Stimulated activated CD8-positive, alpha-beta memory T cell treated with anti-CD3 and anti-CD28 coated beads, Interleukin-7, amount 100 ng/mL, for 4 hours (primary cell): ENCODE measurements around the gene RHBDF2.

ENCODE experiments used
- DNase-seq, 2 donors: peaks; one replicate each; pipeline ENCODE4 v3.0.0-alpha.2; 2020; ENCODE audit warnings: low read depth in 2 of 2

The RHBDF2 gene

GRCh38 chr17:76479515-76480060, 21.6 kb downstream of the RHBDF2 start:
- DNase-seq = no peak

GRCh38 chr17:76478730-76479514, 22.3 kb downstream of the RHBDF2 start:
- DNase-seq = no peak

DNA sequence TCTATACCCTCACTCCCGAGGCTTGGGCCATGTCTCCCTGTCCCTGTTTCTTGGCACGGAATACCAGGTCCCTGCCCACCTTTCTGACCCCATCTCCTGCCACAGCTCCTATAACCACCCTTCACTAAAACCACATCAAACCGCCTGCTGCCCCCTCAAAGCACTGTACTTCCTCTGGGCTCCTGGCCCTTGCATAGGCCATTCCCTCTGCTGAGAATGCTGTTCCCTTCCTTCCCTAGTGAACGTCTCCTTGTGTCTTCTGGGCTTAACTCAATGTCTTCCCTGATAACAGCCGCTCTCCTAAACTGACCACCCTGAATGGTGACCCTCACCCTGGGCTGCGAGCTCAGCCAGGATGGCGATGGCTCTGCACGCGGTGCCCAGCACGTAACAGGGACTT, 23.1 kb downstream of the RHBDF2 start:
- DNase-seq = no peak

GRCh38 chr17:76477576-76477975, 23.6 kb downstream of the RHBDF2 start:
- DNase-seq = no peak

GRCh38 chr17:76476736-76477135, 24.5 kb downstream of the RHBDF2 start:
- no peak for DNase-seq

DNA sequence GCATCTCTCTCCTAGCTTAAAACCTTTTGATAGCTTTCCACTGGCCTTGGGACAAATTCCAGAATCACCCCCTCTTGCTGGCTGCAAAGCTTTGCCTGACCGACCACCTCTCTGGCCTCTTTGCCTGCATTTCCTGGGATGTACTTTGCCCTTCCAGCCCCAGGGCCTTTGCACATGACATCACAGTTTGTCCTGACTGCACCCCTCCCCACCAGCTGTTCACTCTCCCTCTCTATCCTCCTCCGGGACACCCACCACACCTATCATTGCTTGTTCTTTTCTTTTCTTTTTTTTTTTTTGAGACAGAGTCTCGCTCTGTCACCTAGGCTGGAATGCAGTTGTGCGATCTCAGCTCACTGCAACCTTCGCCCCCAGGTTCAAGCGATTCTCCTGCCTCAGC, 25.9 kb downstream of the RHBDF2 start:
- no peak for DNase-seq

GRCh38 chr17:76474894-76475293, 26.3 kb downstream of the RHBDF2 start:
- DNase-seq = no peak

DNA sequence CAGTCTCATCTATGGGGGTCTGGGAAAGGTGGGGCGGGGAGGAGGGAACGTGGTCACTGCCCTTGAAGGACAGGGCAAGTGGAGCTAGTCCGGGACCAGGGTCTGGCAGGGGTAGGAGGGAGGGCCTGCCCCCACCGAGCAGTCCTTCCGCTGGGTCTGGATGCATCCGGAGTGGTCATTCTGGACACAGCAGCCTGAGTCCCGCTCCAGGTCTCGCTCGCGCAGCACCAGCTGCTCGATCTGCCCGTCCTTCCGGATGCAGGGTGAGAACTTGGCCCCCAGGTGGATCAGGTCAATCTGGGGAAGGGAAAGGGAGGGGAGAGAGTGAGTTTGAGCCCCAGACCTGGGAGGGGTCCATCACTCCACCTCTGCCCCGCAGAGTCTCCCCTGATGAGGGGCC, 27.0 kb downstream of the RHBDF2 start:
- no peak for DNase-seq

- no peak for DNase-seq
Measured at GRCh38 chr17:76473541-76473985, 27.7 kb downstream of the RHBDF2 start.

DNA sequence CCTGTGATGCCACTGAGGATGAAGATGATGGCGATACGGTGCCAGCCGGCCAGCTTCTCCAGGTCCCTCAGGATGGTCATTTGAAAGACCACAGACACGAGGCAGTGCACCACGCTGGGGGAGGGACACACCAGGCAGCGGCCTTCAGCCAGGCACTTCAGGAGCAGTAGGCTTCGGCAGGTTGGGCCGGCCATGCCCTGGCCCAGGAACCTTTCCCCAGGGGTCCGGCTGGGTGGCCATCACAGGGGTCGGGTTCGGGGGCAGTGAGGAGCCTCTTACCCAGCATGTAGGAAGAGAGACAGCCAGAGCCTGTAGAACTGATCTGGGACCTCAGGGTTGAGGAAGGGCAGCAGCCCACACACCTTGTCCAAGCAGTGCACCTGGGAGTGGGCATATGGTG, 28.5 kb downstream of the RHBDF2 start:
- DNase-seq = no peak

DNA sequence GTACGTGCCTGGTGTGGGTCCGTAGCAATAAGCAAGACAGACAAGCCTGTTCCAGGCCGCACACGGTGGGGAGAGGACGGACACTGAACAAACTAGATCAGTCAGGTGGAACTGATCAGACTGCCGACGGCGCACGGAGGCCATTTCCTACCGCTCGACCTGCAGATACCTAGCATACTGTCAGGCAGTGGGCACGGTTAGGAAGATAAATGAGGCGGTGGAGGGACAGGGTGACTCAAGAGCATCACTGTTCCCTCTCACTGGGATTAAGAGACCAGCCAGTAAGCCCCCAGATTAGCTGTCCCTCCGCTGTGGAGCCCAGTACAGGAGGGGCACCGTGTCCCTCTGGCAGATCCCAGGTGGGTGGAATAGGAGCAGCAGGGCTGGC, 29.0 kb downstream of the RHBDF2 start:
- DNase-seq = no peak

GRCh38 chr17:76471498-76472257, 29.5 kb downstream of the RHBDF2 start:
- no peak for DNase-seq

GRCh38 chr17:76469991-76470739, 31.1 kb downstream of the RHBDF2 start:
- no peak for DNase-seq

- no peak for DNase-seq
Measured at GRCh38 chr17:76469076-76469990, 31.9 kb downstream of the RHBDF2 start.

GRCh38 chr17:76468634-76469010, 32.6 kb downstream of the RHBDF2 start:
- DNase-seq = no peak

DNA sequence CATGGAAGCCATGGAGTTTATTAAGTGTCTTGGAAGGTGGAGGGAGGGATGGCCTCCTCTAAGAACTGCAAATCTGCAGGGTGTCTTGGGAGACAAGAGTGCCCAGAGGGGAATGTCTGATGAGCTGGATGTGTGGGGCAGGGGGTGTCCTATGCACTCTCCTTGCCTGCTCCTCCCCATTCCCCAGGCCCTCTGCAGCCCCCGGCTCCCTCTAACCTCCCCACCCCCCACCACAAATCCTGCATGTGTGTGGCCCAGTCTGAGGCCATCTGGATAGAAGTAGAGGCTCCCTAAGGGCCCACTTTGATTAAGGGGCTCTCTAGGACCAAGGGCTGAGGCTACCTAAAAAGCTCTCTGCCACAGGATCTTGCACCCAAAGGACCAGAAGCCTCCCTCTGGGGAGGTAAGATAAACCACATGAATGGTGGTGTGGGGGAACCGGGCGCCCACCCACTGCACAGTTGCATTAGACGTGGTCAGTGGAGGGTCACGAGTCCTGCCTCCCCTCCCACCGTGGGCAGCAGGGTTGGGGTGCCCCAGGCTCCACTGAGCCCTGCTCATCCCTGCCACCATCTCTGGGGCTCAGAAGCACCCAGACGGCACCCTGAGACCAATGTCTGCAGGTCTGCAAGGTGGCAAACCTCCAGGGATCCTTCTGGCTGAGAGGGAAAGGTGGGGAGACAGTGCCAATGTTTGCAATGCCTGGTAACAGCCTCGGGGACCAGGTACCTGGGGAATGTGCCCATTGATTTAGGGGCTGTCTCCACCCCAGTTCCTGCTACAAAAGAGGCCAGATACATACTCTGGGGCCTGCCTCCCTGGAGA, 33.2 kb downstream of the RHBDF2 start:
- DNase-seq = no peak

- DNase-seq = no peak
Measured at GRCh38 chr17:76467366-76467765, 33.9 kb downstream of the RHBDF2 start, which contains the start of gene AANAT. AANAT (plus strand) TSS chr17:76467603; CDS start chr17:76468747, 1,144 bp downstream.

DNA sequence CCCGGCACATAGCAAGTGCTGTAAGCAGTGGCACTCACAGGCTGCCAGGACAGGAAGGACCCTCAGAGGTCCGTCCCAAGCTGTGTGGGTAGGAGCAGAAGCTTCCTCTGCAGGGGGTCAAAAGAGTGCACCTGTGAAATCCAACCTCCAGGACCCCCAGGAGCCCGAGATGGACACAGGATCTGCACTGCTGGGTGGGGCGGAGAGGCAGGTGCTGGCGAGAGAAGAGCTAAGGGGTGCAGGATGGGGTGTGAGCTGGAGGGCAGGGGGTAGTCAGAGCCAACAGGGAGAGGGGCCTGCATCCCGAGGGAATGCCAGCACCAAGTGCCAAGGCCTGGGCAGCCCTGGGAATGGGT, 34.5 kb downstream of the RHBDF2 start:
- no peak for DNase-seq

DNA sequence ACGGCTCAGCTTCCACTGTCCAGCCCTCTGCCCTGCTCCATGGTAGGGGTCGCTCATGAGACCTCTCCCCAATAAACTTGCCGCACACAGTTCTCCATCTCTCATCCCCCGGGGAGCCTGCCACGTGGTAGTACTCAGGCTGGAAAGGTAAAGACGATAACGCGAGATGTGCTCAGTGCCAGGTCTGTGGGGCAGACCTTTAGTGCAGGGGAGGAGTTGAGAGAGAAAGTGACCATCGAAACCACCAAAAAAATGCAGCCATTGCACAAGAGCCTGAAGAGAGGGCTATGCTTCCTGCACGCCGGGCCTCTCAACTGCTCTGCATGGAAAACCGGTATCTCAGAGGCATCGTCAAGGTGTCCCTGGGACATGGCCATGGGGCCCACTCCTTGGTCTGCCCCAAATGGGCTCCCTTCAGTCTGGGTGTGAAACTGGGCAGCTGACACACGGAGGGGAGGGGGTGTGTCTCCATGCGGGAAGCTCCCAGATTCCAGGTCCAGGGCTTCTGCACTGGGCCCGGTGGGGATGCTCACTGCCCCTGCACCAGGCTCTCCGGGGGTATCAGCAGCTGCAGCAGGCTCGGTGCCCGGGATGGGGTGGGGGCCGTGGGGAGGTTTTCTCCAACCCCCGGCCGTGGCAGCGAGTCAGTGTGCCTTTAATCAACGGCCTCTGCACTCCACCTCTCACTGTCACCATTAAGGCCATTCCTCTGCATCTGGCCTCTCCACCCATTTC, 38.5 kb downstream of the RHBDF2 start:
- no peak for DNase-seq
